ENCODE measurements around the gene CNN3. TPM values are rescaled to one million over a fixed set of nuclear protein-coding genes. Genes with fewer than 3 reads are reported as not detected.
A peak's percentile ranks its signal among the peaks of the same experiment; 100 is the strongest.

Gene CNN3
- total RNA-seq, 4 donors from 2014 or later = 307 to 344 (median 329) TPM

DNA sequence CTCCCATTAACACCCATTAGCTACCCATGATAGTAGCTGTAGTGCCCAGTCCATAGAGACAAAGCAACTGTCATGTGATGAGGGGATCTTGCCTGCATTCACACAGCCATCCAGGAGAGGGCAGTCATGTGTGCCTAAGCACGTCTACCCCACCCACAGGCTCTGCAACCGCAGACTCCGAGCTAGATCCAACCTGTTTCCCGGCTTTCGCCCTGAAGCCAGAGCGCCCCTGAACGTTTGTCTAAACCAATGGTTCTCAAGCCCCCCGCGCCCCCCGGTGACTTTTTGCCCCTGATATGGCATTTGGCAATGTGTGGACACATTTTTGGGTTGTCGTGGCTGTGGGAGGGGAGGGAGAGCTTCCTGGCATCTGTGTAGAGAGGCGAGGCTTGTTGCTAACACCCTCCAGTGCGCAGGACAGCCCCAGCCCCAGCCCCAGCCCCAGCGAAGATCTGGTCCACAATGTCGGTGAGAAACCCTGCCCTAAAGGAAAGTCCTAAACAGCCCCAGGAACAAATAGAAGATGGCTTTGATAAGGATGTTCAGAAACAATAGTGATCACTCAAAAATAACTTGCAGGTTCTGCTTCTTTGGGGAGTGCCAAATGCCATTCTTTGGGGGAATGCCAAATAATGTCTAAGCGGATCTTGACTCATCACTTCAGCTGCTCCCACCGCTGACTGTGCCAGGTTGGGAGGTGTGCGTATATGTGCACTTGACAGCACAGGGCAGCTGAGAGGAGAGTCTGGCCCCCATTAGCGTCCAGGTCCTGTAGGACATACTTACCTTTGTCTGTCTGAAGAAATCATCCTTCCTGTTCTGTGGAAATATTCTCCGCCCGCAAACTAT is 72.2 kb downstream of the CNN3 start:
- Histone ChIP-seq H3K27ac (peak overlapping the region; percentile 66 to 89 (median 78)), H3K4me1 (peaks cover 0 to 19% (median 8%) of the 10 kb centered on the region in 4 donors)
- TF ChIP-seq, protein P1, sequence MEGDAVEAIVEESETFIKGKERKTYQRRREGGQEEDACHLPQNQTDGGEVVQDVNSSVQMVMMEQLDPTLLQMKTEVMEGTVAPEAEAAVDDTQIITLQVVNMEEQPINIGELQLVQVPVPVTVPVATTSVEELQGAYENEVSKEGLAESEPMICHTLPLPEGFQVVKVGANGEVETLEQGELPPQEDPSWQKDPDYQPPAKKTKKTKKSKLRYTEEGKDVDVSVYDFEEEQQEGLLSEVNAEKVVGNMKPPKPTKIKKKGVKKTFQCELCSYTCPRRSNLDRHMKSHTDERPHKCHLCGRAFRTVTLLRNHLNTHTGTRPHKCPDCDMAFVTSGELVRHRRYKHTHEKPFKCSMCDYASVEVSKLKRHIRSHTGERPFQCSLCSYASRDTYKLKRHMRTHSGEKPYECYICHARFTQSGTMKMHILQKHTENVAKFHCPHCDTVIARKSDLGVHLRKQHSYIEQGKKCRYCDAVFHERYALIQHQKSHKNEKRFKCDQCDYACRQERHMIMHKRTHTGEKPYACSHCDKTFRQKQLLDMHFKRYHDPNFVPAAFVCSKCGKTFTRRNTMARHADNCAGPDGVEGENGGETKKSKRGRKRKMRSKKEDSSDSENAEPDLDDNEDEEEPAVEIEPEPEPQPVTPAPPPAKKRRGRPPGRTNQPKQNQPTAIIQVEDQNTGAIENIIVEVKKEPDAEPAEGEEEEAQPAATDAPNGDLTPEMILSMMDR (IDR thresholded peaks at IDR 0.05) = peak; percentile 90 to 99 (median 96)
- peak in 1 of 2 donors; percentile 87 for TF ChIP-seq EP300 (IDR thresholded peaks at IDR 0.05)
- no peak for TF ChIP-seq POLR2A (IDR thresholded peaks at IDR 0.05)

DNA sequence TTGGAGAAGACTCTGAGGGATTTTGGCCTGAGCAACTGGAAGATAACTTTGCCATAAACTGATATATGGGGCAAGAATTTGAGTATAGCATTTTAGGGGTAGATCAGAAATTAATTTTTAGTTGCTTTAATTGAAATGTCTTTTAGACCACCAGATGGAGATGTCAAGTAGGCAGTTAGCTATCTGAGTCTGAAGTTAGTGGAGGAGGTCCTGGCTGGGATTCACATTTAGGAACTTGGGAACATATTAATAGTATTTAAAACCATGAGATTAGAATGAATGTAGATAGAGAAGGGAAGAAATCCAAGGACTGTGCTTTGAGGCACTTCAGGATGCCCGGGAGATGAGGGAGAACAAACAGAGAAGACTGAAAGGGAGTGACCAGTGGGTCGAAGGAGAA is 74.1 kb downstream of the CNN3 start:
- Histone ChIP-seq H3K27me3 (no peaks in the 10 kb centered on the region), H3K9me3 (no peaks in the 10 kb centered on the region), H3K4me3 (no peak overlapping the region), H3K36me3 (no peaks in the 10 kb centered on the region), H3K4me1 (peaks cover 0 to 14% (median 3%) of the 10 kb centered on the region in 4 donors), H3K27ac (peak overlapping the region in 1 of 4 donors; percentile 34)
- 51 to 62% methylated on average over 2 of the region's 2 CpGs for WGBS, 2 donors
- no peak for TF ChIP-seq EP300 (IDR thresholded peaks at IDR 0.05)
- TF ChIP-seq, protein P1 (IDR thresholded peaks at IDR 0.05) = peak in 4 of 5 experiments; percentile 5 to 35 (median 22)
- DNase-seq (ENCODE audit: low spot score in 2 of 2) = no peak

More for the DNA sequence above, 72.2 kb downstream of the CNN3 start:
- DNase-seq (ENCODE audit: low spot score in 2 of 2) = peak; percentile 88 to 91
- 16 to 18% methylated on average over 18 to 20 of the region's 21 CpGs for WGBS, 2 donors
- Histone ChIP-seq H3K36me3 (no peaks in the 10 kb centered on the region), H3K9me3 (no peaks in the 10 kb centered on the region), H3K4me3 (peak overlapping the region; percentile 43 to 54 (median 44)), H3K27me3 (no peaks in the 10 kb centered on the region)

DNA sequence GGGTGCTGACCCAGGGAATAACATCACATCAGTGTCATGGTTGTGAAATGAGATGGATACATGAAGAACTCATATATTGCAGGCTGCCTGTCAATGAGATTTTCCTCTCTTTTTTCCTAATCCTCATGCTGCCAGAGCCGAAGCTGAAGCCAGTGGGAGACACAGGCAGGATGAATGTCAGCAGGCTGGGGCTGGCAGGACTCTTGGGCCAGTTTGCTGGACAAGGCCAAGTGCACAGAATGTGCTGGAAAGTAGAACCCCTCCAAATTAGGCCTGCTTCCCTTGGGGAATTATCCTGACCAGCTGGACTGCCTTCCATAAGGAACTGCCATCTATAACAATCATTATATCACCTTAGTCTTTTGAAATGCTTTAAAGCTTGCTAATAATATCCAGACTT is 75.3 kb downstream of the CNN3 start:
- Histone ChIP-seq H3K9me3 (no peaks in the 10 kb centered on the region), H3K27me3 (no peaks in the 10 kb centered on the region), H3K4me1 (peaks cover 0 to 14% (median 3%) of the 10 kb centered on the region in 4 donors), H3K27ac (no peak overlapping the region), H3K4me3 (no peak overlapping the region), H3K36me3 (peaks cover 0 to 3% (median 0%) of the 10 kb centered on the region in 3 donors)
- TF ChIP-seq, protein P1 (IDR thresholded peaks at IDR 0.05) = no peak
- no peak for TF ChIP-seq POLR2A (IDR thresholded peaks at IDR 0.05)
- TF ChIP-seq EP300 (IDR thresholded peaks at IDR 0.05) = no peak
- no peak for DNase-seq (ENCODE audit: low spot score in 2 of 2)
- 64 to 77% methylated on average over 1 of the region's 1 CpG for WGBS, 2 donors

Other genes with a start within 250 kb of the CNN3 start
- gene SLC44A3, start 106.8 kb downstream of the CNN3 start, total RNA-seq = 1 to 10 TPM; 1.6 to 8.1 (median 5.3) TPM
- 1 to 10 TPM; 1.1 to 1.6 (median 1.5) TPM for gene ALG14, start 145.8 kb upstream of the CNN3 start, total RNA-seq
- 1 to 10 TPM; 5.7 to 9.2 (median 8.3) TPM for gene TLCD4, start 190.2 kb upstream of the CNN3 start, total RNA-seq

Measured in tibial nerve (tissue), 4 donors.